ENCODE data around the gene MARK3.

MARK3 gene

DNA sequence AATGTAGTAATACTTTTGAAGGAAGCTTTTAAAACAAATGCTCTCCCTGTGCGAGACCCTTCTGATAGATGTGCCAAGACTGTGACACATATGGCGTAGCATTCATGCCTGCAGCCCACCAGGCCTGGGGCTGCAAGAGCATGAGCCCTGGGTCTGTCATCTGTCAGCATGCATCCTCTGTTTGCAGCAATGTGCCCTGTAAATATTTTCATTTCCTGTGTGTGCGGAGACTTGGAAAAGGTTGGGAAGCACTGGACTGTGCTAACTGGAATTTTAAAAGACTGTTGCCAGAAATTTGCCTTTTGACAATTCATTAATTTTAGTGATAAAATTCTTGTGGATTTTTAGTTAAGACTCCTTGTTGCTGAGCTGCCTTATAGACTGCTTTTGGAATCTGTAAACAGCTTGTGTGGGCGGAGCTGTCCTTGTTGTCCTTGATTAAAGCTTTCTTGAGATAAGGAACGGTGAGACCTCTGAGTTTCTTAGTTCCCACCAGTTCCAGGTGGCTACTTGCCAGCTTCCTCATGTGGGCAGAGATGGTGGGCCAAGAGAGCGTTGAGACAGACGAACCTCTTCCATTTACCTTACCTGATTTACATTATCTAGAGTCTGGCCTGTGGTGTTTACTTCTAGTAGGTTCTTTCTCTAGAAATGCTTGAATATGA is 23.4 kb downstream of the MARK3 start:
- in situ Hi-C loops (cut with HindIII; ENCODE audit: low sequenced_read_pairs), result loop anchor here (5.0 kb wide), 1 partner anchor 39 kb away; no protein-coding TSS in a partner anchor
- no peak overlapping the region for H3K4me3 ChIP-seq (ENCODE audit: low read depth, low read length)
- no peak for DNase-seq (ENCODE audit: low read depth)
- TF ChIP-seq, protein P1, sequence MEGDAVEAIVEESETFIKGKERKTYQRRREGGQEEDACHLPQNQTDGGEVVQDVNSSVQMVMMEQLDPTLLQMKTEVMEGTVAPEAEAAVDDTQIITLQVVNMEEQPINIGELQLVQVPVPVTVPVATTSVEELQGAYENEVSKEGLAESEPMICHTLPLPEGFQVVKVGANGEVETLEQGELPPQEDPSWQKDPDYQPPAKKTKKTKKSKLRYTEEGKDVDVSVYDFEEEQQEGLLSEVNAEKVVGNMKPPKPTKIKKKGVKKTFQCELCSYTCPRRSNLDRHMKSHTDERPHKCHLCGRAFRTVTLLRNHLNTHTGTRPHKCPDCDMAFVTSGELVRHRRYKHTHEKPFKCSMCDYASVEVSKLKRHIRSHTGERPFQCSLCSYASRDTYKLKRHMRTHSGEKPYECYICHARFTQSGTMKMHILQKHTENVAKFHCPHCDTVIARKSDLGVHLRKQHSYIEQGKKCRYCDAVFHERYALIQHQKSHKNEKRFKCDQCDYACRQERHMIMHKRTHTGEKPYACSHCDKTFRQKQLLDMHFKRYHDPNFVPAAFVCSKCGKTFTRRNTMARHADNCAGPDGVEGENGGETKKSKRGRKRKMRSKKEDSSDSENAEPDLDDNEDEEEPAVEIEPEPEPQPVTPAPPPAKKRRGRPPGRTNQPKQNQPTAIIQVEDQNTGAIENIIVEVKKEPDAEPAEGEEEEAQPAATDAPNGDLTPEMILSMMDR (IDR thresholded peaks at IDR 0.05; ENCODE audit: low read depth, low read length, missing control alignments), result no peak

GRCh38 chr14:103416916-103417315 is 31.7 kb downstream of the MARK3 start:
- no peak for DNase-seq (ENCODE audit: low read depth)
- H3K4me3 ChIP-seq (ENCODE audit: low read depth, low read length), result no peak overlapping the region
- TF ChIP-seq, protein P1 (IDR thresholded peaks at IDR 0.05; ENCODE audit: low read depth, low read length, missing control alignments), result no peak
- in situ Hi-C loops (cut with HindIII; ENCODE audit: low sequenced_read_pairs), result no loop called here

DNA sequence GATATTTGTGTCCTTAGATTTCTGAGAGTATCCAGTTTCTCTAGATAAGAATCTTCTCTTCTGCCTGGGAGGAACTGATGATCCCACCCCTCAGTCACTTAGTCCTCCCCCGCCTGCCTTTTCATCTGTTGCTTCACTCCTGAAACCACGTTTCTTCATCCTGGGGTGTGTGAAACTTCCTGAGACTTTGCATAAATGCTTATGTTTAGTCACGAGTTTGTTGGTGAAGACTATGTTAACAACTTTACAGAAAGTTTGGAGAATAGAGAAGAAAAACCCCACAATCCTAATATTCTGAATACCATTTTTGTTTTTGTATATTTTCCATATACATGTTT is 33.2 kb downstream of the MARK3 start:
- TF ChIP-seq, protein P1 (IDR thresholded peaks at IDR 0.05; ENCODE audit: low read depth, low read length, missing control alignments), result no peak
- in situ Hi-C loops (cut with HindIII; ENCODE audit: low sequenced_read_pairs), result no loop called here
- no peak for DNase-seq (ENCODE audit: low read depth)
- no peak overlapping the region for H3K4me3 ChIP-seq (ENCODE audit: low read depth, low read length)

DNA sequence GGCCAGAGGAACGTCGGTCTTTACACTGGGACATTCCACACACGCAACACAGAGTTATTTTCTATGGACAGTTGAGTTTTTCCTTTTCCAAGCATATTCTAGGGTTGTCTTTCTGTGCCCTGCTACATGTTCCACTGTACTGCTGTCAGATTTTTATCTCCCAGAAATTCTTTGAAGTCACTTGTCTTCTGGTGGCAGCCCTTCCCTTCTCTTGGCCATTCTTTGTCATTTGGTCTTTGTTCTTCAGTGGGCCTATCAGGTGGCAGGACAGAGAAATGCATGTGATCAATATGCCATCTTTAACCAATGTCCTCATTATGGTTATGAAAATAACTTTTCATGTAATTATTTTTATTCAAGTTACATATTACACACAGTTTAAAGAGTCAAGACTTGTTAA is 36.3 kb downstream of the MARK3 start:
- no peak for DNase-seq (ENCODE audit: low read depth)
- in situ Hi-C loops (cut with HindIII; ENCODE audit: low sequenced_read_pairs), result no loop called here

DNA sequence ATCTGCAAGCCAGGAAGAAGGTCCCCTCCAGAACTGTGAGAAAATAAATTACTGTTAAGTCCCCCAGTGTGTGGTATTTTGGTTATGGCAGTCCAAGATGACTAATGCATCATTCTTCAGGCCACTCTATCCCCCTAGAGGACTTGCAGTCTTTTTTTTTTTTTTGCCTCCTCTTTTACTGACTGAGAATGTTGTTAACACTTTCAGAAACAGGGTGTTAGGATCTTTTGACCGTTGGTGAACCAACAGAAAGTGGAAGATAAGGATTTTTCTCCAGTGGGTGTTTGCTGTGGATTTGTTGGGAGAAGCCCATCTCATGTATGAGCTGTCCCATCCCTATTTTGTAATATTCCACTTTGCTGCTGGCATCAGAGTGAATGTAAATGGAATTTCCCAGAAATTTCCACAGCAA is 37.8 kb downstream of the MARK3 start:
- peak; percentile 76 for DNase-seq (ENCODE audit: low read depth)
- H3K4me3 ChIP-seq (ENCODE audit: low read depth, low read length), result no peak overlapping the region
- TF ChIP-seq, protein P1 (IDR thresholded peaks at IDR 0.05; ENCODE audit: low read depth, low read length, missing control alignments), result no peak
- in situ Hi-C loops (cut with HindIII; ENCODE audit: low sequenced_read_pairs), result no loop called here

More for the DNA sequence above, 36.3 kb downstream of the MARK3 start:
- TF ChIP-seq, protein P1 (IDR thresholded peaks at IDR 0.05; ENCODE audit: low read depth, low read length, missing control alignments), result no peak
- H3K4me3 ChIP-seq (ENCODE audit: low read depth, low read length), result no peak overlapping the region

DNA sequence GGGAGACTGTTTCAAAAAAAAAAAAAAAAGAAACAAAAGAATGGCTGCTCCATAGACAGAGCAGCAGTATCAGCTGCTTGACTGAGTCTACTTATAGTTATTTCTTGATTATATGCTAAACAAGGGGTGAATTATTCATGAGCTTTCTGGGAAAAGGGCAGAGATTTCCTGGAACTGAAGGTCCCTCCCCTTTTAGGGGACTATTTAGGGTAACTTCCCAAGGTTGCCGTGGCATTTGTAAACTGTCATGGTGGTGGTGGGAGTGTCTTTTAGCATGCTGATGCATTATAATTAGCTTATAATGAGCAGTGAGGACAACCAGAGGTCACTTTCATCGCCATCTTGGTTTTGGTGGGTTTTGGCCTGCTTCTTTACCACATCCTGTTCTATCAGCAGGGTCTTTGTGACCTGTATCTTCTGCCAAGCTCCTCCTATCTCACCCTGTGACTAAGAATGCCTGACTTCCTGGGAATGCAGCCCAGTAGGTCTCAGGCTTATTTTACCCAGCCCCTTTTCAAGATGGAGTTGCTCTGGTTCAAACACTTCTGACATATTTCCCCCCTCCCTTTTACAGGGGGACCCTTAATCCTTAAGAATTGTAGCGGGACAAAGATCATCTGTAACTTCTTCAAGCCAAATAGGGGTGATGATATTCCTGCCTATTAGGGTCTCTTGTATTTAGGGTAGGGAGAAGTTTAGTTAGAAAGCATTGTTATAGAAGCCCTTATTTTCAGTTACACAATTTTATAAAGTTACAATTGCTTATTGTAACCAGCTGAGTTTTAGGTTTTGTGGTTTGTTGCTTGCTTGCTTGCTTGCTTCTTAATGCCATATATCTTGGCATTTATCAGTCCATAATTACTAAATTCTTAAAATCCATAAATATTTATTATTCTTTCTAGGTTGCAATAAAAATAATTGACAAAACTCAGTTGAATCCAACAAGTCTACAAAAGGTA is 42.5 kb downstream of the MARK3 start:
- DNase-seq (ENCODE audit: low read depth), result peak; percentile 96
- no peak overlapping the region for H3K4me3 ChIP-seq (ENCODE audit: low read depth, low read length)
- TF ChIP-seq, protein P1 (IDR thresholded peaks at IDR 0.05; ENCODE audit: low read depth, low read length, missing control alignments), result no peak
- in situ Hi-C loops (cut with HindIII; ENCODE audit: low sequenced_read_pairs), result no loop called here

Data from astrocyte of the cerebellum (primary cell).